Stomach smooth muscle (tissue), 2 donors: ENCODE data around the gene WWTR1.

Experiments
- H3K27ac ChIP-seq: one replicate; pipeline ENCODE4 v1.7.0; 2013; ENCODE audit warnings: mild to moderate bottlenecking, low read length, inconsistent platforms
- H3K27me3 ChIP-seq, 2 donors: one replicate each; pipeline ENCODE4 v1.7.0; 2013; ENCODE audit warnings: low read length in 2 of 2; ENCODE audit not compliant: insufficient read depth in 2 of 2, control insufficient read depth in 1 of 2
- H3K36me3 ChIP-seq, 2 donors: one replicate each; pipeline ENCODE4 v1.7.0; 2013; ENCODE audit warnings: low read length in 2 of 2; ENCODE audit not compliant: control insufficient read depth in 2 of 2, insufficient read depth in 2 of 2
- H3K4me1 ChIP-seq: one replicate; pipeline ENCODE4 v1.7.0; 2013; ENCODE audit warnings: low read length; ENCODE audit not compliant: control insufficient read depth, insufficient read depth
- H3K4me3 ChIP-seq, 2 donors: one replicate each; pipeline ENCODE4 v1.7.0; 2013; ENCODE audit warnings: low read length in 2 of 2
- H3K9ac ChIP-seq, 2 donors: one replicate each; pipeline ENCODE4 v1.7.0; 2013; ENCODE audit warnings: low read length in 2 of 2, mild to moderate bottlenecking in 1 of 2
- H3K9me3 ChIP-seq, 2 donors: one replicate each; pipeline ENCODE4 v1.7.0; 2013; ENCODE audit warnings: low read length in 2 of 2; ENCODE audit not compliant: control insufficient read depth in 2 of 2
- donor health status: healthy.
- donor health status: Pancreatic carcinoma.

Gene WWTR1

GRCh38 chr3:149621218-149622005 is 36.4 kb downstream of the WWTR1 start:
- H3K9me3 ChIP-seq: no peaks in the 10 kb centered on the region
- no peak overlapping the region for H3K27ac ChIP-seq
- H3K36me3 ChIP-seq: no peaks in the 10 kb centered on the region
- no peak overlapping the region for H3K4me3 ChIP-seq
- H3K4me1 ChIP-seq: peaks cover 25% of the 10 kb centered on the region
- H3K27me3 ChIP-seq: no peaks in the 10 kb centered on the region
- H3K9ac ChIP-seq: no peak overlapping the region

GRCh38 chr3:149620291-149621020 is 37.4 kb downstream of the WWTR1 start:
- Histone ChIP-seq H3K9ac (no peak overlapping the region), H3K4me3 (no peak overlapping the region), H3K4me1 (peaks cover 23% of the 10 kb centered on the region), H3K27me3 (no peaks in the 10 kb centered on the region), H3K9me3 (no peaks in the 10 kb centered on the region), H3K36me3 (no peaks in the 10 kb centered on the region), H3K27ac (peak overlapping the region; percentile 7)

GRCh38 chr3:149619136-149619535 is 38.7 kb downstream of the WWTR1 start:
- Histone ChIP-seq H3K9ac (no peak overlapping the region), H3K4me1 (peaks cover 17% of the 10 kb centered on the region), H3K27me3 (no peaks in the 10 kb centered on the region), H3K9me3 (no peaks in the 10 kb centered on the region), H3K4me3 (no peak overlapping the region), H3K27ac (no peak overlapping the region), H3K36me3 (no peaks in the 10 kb centered on the region)

GRCh38 chr3:149618151-149619123 is 39.4 kb downstream of the WWTR1 start:
- Histone ChIP-seq H3K36me3 (no peaks in the 10 kb centered on the region), H3K27me3 (no peaks in the 10 kb centered on the region), H3K9ac (no peak overlapping the region), H3K4me1 (peaks cover 16% of the 10 kb centered on the region), H3K4me3 (no peak overlapping the region), H3K9me3 (no peaks in the 10 kb centered on the region), H3K27ac (no peak overlapping the region)

- H3K27ac ChIP-seq: no peak overlapping the region
Observed at GRCh38 chr3:149615731-149616221, 42.0 kb downstream of the WWTR1 start.

GRCh38 chr3:149613988-149614387 is 43.8 kb downstream of the WWTR1 start:
- H3K4me1 ChIP-seq: peaks cover 25% of the 10 kb centered on the region
- H3K36me3 ChIP-seq: no peaks in the 10 kb centered on the region
- no peak overlapping the region for H3K4me3 ChIP-seq
- no peak overlapping the region for H3K27ac ChIP-seq
- no peaks in the 10 kb centered on the region for H3K27me3 ChIP-seq
- no peak overlapping the region for H3K9ac ChIP-seq
- H3K9me3 ChIP-seq: no peaks in the 10 kb centered on the region

More at GRCh38 chr3:149615731-149616221, 42.0 kb downstream of the WWTR1 start:
- H3K4me3 ChIP-seq: no peak overlapping the region
- H3K9me3 ChIP-seq: no peaks in the 10 kb centered on the region
- no peak overlapping the region for H3K9ac ChIP-seq
- H3K4me1 ChIP-seq: peaks cover 24% of the 10 kb centered on the region
- no peaks in the 10 kb centered on the region for H3K27me3 ChIP-seq
- H3K36me3 ChIP-seq: no peaks in the 10 kb centered on the region

- no peaks in the 10 kb centered on the region for H3K27me3 ChIP-seq
- no peak overlapping the region for H3K4me3 ChIP-seq
- no peak overlapping the region for H3K27ac ChIP-seq
- H3K4me1 ChIP-seq: peaks cover 16% of the 10 kb centered on the region
- no peaks in the 10 kb centered on the region for H3K36me3 ChIP-seq
- H3K9me3 ChIP-seq: no peaks in the 10 kb centered on the region
- no peak overlapping the region for H3K9ac ChIP-seq
Observed at GRCh38 chr3:149612456-149612855, 45.4 kb downstream of the WWTR1 start.

- Histone ChIP-seq H3K4me3 (no peak overlapping the region), H3K36me3 (no peaks in the 10 kb centered on the region), H3K27ac (no peak overlapping the region), H3K9me3 (no peaks in the 10 kb centered on the region), H3K9ac (no peak overlapping the region), H3K27me3 (no peaks in the 10 kb centered on the region), H3K4me1 (peaks cover 16% of the 10 kb centered on the region)
Observed at GRCh38 chr3:149611149-149611548, 46.7 kb downstream of the WWTR1 start.

GRCh38 chr3:149610351-149611105 is 47.3 kb downstream of the WWTR1 start:
- Histone ChIP-seq H3K27ac (no peak overlapping the region), H3K9ac (no peak overlapping the region), H3K4me1 (peaks cover 19% of the 10 kb centered on the region), H3K9me3 (no peaks in the 10 kb centered on the region), H3K27me3 (no peaks in the 10 kb centered on the region), H3K4me3 (no peak overlapping the region), H3K36me3 (no peaks in the 10 kb centered on the region)

- H3K4me1 ChIP-seq: peaks cover 26% of the 10 kb centered on the region
- H3K9ac ChIP-seq: no peak overlapping the region
- H3K27me3 ChIP-seq: no peaks in the 10 kb centered on the region
- no peak overlapping the region for H3K4me3 ChIP-seq
- H3K9me3 ChIP-seq: no peaks in the 10 kb centered on the region
- H3K36me3 ChIP-seq: no peaks in the 10 kb centered on the region
- H3K27ac ChIP-seq: no peak overlapping the region
Observed at GRCh38 chr3:149609595-149609994, 48.2 kb downstream of the WWTR1 start.
